GM23338 (cell line): ENCODE results near the gene PPDPF. TPM values are rescaled to one million over a fixed set of nuclear protein-coding genes. Genes with fewer than 3 reads are reported as not detected.

Experiments
- ATAC-seq: fragments of 200-7000 bp; cut with Tn5 transposase; 3 replicates; pipeline ENCODE4 v1.9.1; 2020
- DNase-seq: peaks from one replicate; pipeline ENCODE4 v3.0.0-alpha.2; 2015; ENCODE audit warnings: low spot score
- H2AFZ ChIP-seq: fragments of 200-600 bp; sonication (generic); 2 replicates; pipeline ENCODE4 v1.8.0; 2016; ENCODE audit warnings: antibody characterized with exemption, mild to moderate bottlenecking, moderate library complexity
- H3F3A ChIP-seq: fragments of 200-600 bp; sonication (generic); replicated peaks from 2 replicates; pipeline ENCODE4 v1.8.0; 2017; ENCODE audit warnings: antibody characterized with exemption, mixed run types, low read depth
- H3K27ac ChIP-seq: fragments of 200-600 bp; sonication (generic); 2 replicates; pipeline ENCODE4 v1.6.1; 2016; ENCODE audit warnings: low read depth
- H3K27me3 ChIP-seq: fragments of 200-600 bp; sonication (generic); 2 replicates; pipeline ENCODE4 v1.8.0; 2016; ENCODE audit warnings: mild to moderate bottlenecking, mixed run types, moderate library complexity; ENCODE audit not compliant: insufficient read depth
- H3K36me3 ChIP-seq: fragments of 200-600 bp; sonication (generic); 2 replicates; pipeline ENCODE4 v1.8.0; 2016; ENCODE audit warnings: mild to moderate bottlenecking; ENCODE audit not compliant: insufficient read depth
- H3K4me1 ChIP-seq: fragments of 200-600 bp; sonication (generic); 2 replicates; pipeline ENCODE4 v1.8.0; 2016; ENCODE audit warnings: mild to moderate bottlenecking, moderate library complexity; ENCODE audit not compliant: insufficient read depth
- H3K4me2 ChIP-seq: fragments of 200-600 bp; sonication (generic); 2 replicates; pipeline ENCODE4 v1.7.1; 2017; ENCODE audit warnings: mixed run types
- H3K4me3 ChIP-seq: fragments of 200-600 bp; sonication (generic); 2 replicates; pipeline ENCODE4 v1.6.1; 2016; ENCODE audit warnings: mixed run types
- H3K79me2 ChIP-seq: fragments of 200-600 bp; sonication (generic); replicated peaks from 2 replicates; pipeline ENCODE4 v1.8.0; 2017; ENCODE audit warnings: mild to moderate bottlenecking; ENCODE audit not compliant: insufficient read depth
- H3K9me2 ChIP-seq: fragments of 200-600 bp; sonication (generic); 2 replicates; pipeline ENCODE4 v1.8.0; 2017; ENCODE audit not compliant: insufficient read depth
- H4K20me1 ChIP-seq: fragments of 200-600 bp; sonication (generic); replicated peaks from 2 replicates; pipeline ENCODE4 v1.8.0; 2017; ENCODE audit warnings: mild to moderate bottlenecking; ENCODE audit not compliant: insufficient read depth
- H3K27ac Mint-ChIP-seq: 2 replicates; pipeline ENCODE4 v1.8.0; 2020; ENCODE audit warnings: inconsistent platforms, mild to moderate bottlenecking, moderate library complexity, mixed read lengths
- H3K27me3 Mint-ChIP-seq: 3 replicates; pipeline ENCODE4 v1.8.0; 2022; ENCODE audit warnings: low read depth, mild to moderate bottlenecking, moderate library complexity, mixed read lengths, inconsistent platforms; ENCODE audit not compliant: insufficient read depth, poor library complexity
- H3K36me3 Mint-ChIP-seq: 3 replicates; pipeline ENCODE4 v1.8.0; 2021; ENCODE audit warnings: low read depth, mild to moderate bottlenecking, inconsistent platforms, moderate library complexity, mixed read lengths
- H3K4me1 Mint-ChIP-seq: 3 replicates; pipeline ENCODE4 v1.8.0; 2020; ENCODE audit warnings: mild to moderate bottlenecking, inconsistent platforms, mixed read lengths
- H3K4me3 Mint-ChIP-seq: 3 replicates; pipeline ENCODE4 v1.8.0; 2021; ENCODE audit warnings: moderate library complexity, mild to moderate bottlenecking, inconsistent platforms, mixed read lengths
- H3K9me3 Mint-ChIP-seq: 3 replicates; pipeline ENCODE4 v1.8.0; 2020; ENCODE audit warnings: moderate library complexity, mild to moderate bottlenecking, inconsistent platforms, mixed read lengths
- EZH2 ChIP-seq: fragments of 200-600 bp; sonication (generic); IDR thresholded peaks from one replicate; pipeline ENCODE4 v1.8.0; 2017; ENCODE audit warnings: antibody characterized with exemption, mild to moderate bottlenecking, low read depth; ENCODE audit not compliant: unreplicated experiment
- ZNF114 ChIP-seq: fragments of 250-450 bp; sonication (Bioruptor Pico); IDR thresholded peaks from 2 replicates; pipeline ENCODE4 v1.5.0; 2020; ENCODE audit warnings: mild to moderate bottlenecking, moderate library complexity
- ZNF331 ChIP-seq: fragments of 250-450 bp; sonication (Bioruptor Pico); IDR thresholded peaks from 2 replicates; pipeline ENCODE4 v1.5.0; 2020; ENCODE audit warnings: low read depth, mild to moderate bottlenecking, moderate library complexity
- polyA plus RNA-seq: library from polyadenylated mRNA; unstranded; fragments of >200 nt; fragmentation: Nextera tagmentation; extraction: Ambion mirVana; gene quantifications from 2 replicates; pipeline ENCODE4 v1.2.1, GENCODE V29; 2016
- total RNA-seq: library from RNA; depleted of rRNA; stranded (reverse); fragments of >200 nt; shearing (Covaris generic); gene quantifications from 2 replicates; pipeline ENCODE4 v1.2.3, GENCODE V29; 2014
- TF ChIP-seq, protein P1 (sequence below), 2 experiments: fragments of 200-600 bp in 1 of 2; sonication (generic) in 1 of 2; conservative IDR thresholded peaks; 2 replicates each; pipeline versions ENCODE4 v1.5.1 to v1.6.1; 2016 to 2017; ENCODE audit warnings: antibody characterized with exemption in 2 of 2, low read depth in 2 of 2, mild to moderate bottlenecking in 2 of 2, moderate library complexity in 1 of 2
- TF ChIP-seq, protein P2 (sequence below): IDR thresholded peaks from one replicate; pipeline ENCODE4 v1.6.1; 2018; ENCODE audit warnings: antibody characterized with exemption; ENCODE audit not compliant: unreplicated experiment
- TF ChIP-seq, protein P3 (sequence below): IDR thresholded peaks from 2 replicates; pipeline ENCODE4 v1.6.1; 2016; ENCODE audit warnings: antibody characterized with exemption

PPDPF gene
- total and polyA plus RNA-seq, 2 experiments from 2014 or later = 83.9 to 141 TPM

DNA sequence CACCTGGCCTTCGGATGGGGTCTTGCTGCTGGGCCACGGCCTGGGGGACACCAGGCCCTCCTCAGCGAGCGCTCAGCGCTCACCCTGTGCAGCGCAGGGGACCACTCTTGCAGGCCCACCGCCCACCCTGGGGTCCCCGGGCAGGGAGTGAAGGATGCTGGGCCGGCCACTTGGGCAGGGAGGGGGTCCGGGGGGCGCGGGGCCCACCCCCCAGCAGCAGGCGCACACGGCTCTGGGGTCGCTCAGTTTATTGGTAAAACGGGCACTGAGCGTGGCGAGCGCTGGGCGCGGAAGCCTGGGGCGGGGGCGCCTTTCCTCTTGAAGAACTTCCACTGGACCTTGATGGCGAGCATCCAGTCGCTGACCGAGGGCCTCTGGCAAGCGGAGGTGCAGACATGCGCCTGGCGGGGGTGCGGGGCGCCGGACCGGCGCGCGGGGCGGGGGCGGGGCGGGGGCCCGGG is 32.8 kb upstream of the PPDPF start (continued):
- TF ChIP-seq, protein P1, sequence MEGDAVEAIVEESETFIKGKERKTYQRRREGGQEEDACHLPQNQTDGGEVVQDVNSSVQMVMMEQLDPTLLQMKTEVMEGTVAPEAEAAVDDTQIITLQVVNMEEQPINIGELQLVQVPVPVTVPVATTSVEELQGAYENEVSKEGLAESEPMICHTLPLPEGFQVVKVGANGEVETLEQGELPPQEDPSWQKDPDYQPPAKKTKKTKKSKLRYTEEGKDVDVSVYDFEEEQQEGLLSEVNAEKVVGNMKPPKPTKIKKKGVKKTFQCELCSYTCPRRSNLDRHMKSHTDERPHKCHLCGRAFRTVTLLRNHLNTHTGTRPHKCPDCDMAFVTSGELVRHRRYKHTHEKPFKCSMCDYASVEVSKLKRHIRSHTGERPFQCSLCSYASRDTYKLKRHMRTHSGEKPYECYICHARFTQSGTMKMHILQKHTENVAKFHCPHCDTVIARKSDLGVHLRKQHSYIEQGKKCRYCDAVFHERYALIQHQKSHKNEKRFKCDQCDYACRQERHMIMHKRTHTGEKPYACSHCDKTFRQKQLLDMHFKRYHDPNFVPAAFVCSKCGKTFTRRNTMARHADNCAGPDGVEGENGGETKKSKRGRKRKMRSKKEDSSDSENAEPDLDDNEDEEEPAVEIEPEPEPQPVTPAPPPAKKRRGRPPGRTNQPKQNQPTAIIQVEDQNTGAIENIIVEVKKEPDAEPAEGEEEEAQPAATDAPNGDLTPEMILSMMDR (conservative IDR thresholded peaks at IDR 0.05; ENCODE audit: low read depth in 2 of 2) = no peak
- TF ChIP-seq, protein P2, sequence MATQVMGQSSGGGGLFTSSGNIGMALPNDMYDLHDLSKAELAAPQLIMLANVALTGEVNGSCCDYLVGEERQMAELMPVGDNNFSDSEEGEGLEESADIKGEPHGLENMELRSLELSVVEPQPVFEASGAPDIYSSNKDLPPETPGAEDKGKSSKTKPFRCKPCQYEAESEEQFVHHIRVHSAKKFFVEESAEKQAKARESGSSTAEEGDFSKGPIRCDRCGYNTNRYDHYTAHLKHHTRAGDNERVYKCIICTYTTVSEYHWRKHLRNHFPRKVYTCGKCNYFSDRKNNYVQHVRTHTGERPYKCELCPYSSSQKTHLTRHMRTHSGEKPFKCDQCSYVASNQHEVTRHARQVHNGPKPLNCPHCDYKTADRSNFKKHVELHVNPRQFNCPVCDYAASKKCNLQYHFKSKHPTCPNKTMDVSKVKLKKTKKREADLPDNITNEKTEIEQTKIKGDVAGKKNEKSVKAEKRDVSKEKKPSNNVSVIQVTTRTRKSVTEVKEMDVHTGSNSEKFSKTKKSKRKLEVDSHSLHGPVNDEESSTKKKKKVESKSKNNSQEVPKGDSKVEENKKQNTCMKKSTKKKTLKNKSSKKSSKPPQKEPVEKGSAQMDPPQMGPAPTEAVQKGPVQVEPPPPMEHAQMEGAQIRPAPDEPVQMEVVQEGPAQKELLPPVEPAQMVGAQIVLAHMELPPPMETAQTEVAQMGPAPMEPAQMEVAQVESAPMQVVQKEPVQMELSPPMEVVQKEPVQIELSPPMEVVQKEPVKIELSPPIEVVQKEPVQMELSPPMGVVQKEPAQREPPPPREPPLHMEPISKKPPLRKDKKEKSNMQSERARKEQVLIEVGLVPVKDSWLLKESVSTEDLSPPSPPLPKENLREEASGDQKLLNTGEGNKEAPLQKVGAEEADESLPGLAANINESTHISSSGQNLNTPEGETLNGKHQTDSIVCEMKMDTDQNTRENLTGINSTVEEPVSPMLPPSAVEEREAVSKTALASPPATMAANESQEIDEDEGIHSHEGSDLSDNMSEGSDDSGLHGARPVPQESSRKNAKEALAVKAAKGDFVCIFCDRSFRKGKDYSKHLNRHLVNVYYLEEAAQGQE = no peak
- TF ChIP-seq ZNF331 (no peak), EZH2 (no peak), ZNF114 (no peak)
- TF ChIP-seq, protein P3, sequence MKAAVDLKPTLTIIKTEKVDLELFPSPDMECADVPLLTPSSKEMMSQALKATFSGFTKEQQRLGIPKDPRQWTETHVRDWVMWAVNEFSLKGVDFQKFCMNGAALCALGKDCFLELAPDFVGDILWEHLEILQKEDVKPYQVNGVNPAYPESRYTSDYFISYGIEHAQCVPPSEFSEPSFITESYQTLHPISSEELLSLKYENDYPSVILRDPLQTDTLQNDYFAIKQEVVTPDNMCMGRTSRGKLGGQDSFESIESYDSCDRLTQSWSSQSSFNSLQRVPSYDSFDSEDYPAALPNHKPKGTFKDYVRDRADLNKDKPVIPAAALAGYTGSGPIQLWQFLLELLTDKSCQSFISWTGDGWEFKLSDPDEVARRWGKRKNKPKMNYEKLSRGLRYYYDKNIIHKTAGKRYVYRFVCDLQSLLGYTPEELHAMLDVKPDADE = no peak

DNA sequence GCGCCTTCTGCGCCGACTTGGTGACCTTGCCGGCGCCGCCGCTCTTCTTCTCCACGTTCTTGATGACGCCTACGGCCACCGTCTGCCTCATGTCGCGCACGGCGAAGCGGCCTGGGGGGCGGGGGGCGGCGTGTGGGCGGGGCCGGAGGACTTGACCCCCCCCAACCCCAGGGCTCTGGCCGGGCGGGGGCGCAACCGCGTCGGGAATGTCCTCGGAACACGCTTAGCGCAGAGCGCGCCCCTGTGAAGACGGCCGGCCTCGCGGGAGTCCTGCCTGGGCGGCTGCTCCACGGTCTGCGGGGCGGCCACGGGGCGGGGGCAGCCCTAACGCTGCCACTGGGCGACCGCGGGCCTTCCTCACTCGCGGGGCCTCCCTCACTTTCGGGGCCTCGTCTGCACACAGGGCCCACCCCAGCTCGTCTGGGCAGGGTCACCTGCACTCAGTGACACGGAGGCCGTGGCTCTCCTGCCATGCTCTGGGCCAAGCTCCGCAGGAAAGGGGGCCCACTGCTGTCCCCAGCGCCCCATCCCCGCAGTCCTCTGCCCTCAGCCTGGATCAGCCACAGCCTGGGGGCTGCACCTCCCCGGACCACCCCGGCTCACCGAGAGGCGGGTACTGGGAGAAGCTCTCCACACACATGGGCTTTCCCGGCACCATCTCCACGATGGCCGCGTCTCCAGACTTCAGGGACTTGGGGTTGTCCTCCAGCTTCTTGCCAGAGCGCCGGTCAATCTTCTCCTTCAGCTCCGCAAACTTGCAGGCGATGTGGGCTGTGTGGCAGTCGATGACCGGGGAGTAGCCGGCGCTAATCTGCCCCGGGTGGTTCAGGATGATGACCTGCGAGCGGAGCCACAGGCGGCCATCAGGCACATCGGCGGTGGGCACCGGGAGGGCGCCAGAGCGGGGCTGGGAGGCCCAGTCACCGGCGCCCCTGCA is 32.0 kb upstream of the PPDPF start:
- H3K4me3 Mint-ChIP-seq = peak overlapping the region; percentile 46; the same call in 2 of the 3 replicates

More for the DNA sequence above, 32.0 kb upstream of the PPDPF start:
- Histone ChIP-seq H3K27ac (no peak overlapping the region), H3K4me2 (peak overlapping the region; percentile 75), H3F3A (no peaks in the 10 kb centered on the region), H3K4me1 (no peaks in the 10 kb centered on the region; the same call in 1 of the 2 replicates), H3K9me2 (0 out of 2 replicates have a peak, but pooled peaks cover 5% of the 10 kb centered on the region), H4K20me1 (no peaks in the 10 kb centered on the region), H3K27me3 (peaks cover 27% of the 10 kb centered on the region), H3K4me3 (peak overlapping the region; percentile 49), H3K36me3 (no peaks in the 10 kb centered on the region), H3K79me2 (no peaks in the 10 kb centered on the region), H2AFZ (peak overlapping the region; percentile 63)
- Mint-ChIP-seq H3K36me3 (peaks cover 19% of the 10 kb centered on the region), H3K27ac (no peak overlapping the region), H3K4me1 (peaks cover 6% of the 10 kb centered on the region), H3K9me3 (peaks cover 6% of the 10 kb centered on the region; the same call in 2 of the 3 replicates), H3K27me3 (peaks cover 35% of the 10 kb centered on the region)
- DNase-seq (peak; percentile 66), ATAC-seq (peak; percentile 63)
- no peak for TF ChIP-seq EZH2
- TF ChIP-seq, protein P1 (conservative IDR thresholded peaks at IDR 0.05; ENCODE audit: low read depth in 2 of 2) = peak in 1 of 2 experiments; percentile 30; a peak in 1 of 4 replicates
